ENCODE results near the gene RASEF. TPM values are rescaled to one million over a fixed set of nuclear protein-coding genes. Genes with fewer than 3 reads are reported as not detected.
A peak's percentile ranks its signal among the peaks of the same experiment; 100 is the strongest.

The RASEF gene
- total RNA-seq, 1 experiment from 2014 or later = 12.3 TPM

DNA sequence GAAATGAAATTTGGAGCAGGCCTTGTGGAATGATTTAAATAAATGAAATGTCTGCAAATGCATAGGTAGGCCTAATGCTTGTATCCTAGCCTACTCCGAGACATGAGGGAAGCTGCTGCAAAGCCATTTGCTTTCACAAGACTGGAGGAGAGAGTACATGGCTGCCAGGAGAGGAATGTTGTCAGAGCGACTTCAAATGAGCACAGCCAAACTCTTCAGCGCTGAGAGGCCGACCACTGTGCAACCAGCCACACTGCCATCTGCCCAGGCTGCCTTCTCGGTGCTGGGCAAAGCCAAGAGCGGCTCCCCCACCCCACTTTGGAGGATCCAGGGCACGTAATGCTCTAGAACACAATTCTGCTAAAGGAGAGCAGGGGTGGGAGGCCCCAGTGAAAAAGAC, 122.6 kb downstream of the RASEF start:
- ATAC-seq (no peak), DNase-seq (no peak)
- Histone ChIP-seq H4K20me1 (ENCODE audit: low read length) (no peaks in the 10 kb centered on the region), H2AFZ (ENCODE audit: low read length) (no peak overlapping the region), H3K27ac (ENCODE audit: low read length) (no peak overlapping the region), H3K79me2 (ENCODE audit: low read length) (no peaks in the 10 kb centered on the region), H3K4me2 (ENCODE audit: low read length) (no peak overlapping the region), H3K36me3 (ENCODE audit: low read depth, low read length) (no peaks in the 10 kb centered on the region), H3K9me3 (ENCODE audit: low read length) (no peaks in the 10 kb centered on the region), H3K4me1 (ENCODE audit: insufficient read depth, low read length) (peaks cover 26% of the 10 kb centered on the region), H3K4me3 (ENCODE audit: low read length) (no peak overlapping the region), H3F3A (ENCODE audit: low read length, unreplicated experiment) (peaks cover under 1% of the 10 kb centered on the region), H3K27me3 (ENCODE audit: low read length) (no peaks in the 10 kb centered on the region), H3K9me2 (replicated peaks; ENCODE audit: low read length) (no peaks in the 10 kb centered on the region), H3K9ac (ENCODE audit: low read length) (no peak overlapping the region)
- intact Hi-C loops (cut with micrococcal nuclease) = no loop called here
- CTCF ChIA-PET = no interaction called here
- BruUV-seq (replicated peaks) = no TSS peak
- POLR2A ChIA-PET (ENCODE audit: unreplicated experiment) = no interaction called here
- TF ChIP-seq CTCF (conservative IDR thresholded peaks at IDR 0.05; ENCODE audit: low read depth, low read length) (no peak), EZH2phosphoT487 (IDR thresholded peaks at IDR 0.05; ENCODE audit: borderline replicate concordance, low read length) (no peak), EZH2 (IDR thresholded peaks at IDR 0.05; ENCODE audit: low read length, unreplicated experiment) (no peak)

DNA sequence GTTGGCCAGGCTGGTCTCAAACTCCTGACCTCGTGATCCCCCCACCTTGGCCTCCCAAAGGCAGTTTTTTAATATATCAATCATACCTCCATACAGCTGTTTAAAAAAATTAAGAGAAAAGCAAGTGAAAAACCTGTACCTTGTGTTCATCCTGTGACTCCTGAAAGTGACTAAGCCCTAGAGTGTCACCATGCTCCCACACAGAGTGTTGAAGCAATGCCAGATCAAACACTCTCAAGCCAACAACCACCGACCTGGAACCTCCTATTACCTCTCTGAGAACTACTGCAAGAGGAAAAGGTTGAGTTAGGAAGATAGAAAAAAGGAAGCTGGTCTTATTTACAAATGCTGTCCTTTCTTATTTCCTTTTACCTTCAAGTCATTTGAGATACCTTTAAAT, 123.5 kb downstream of the RASEF start:
- BruUV-seq (replicated peaks) = no TSS peak
- ATAC-seq = peak; percentile 79

More for the DNA sequence above, 123.5 kb downstream of the RASEF start:
- ChIA-PET POLR2A (ENCODE audit: unreplicated experiment) (no interaction called here), CTCF (interaction anchor here (0.6 kb wide), 1 partner anchor 122 kb away, joined by 3 read pairs; no protein-coding TSS in a partner anchor)
- Histone ChIP-seq H3K9me2 (replicated peaks; ENCODE audit: low read length) (no peaks in the 10 kb centered on the region), H3K27ac (ENCODE audit: low read length) (peak overlapping the region; percentile 16; the same call in 1 of the 2 replicates), H3K9me3 (ENCODE audit: low read length) (no peaks in the 10 kb centered on the region), H3K36me3 (ENCODE audit: low read depth, low read length) (no peaks in the 10 kb centered on the region), H3K27me3 (ENCODE audit: low read length) (no peaks in the 10 kb centered on the region), H4K20me1 (ENCODE audit: low read length) (no peaks in the 10 kb centered on the region), H3K4me3 (ENCODE audit: low read length) (no peak overlapping the region), H3K9ac (ENCODE audit: low read length) (no peak overlapping the region), H3K79me2 (ENCODE audit: low read length) (no peaks in the 10 kb centered on the region), H2AFZ (ENCODE audit: low read length) (no peak overlapping the region), H3F3A (ENCODE audit: low read length, unreplicated experiment) (peaks cover 3% of the 10 kb centered on the region), H3K4me2 (ENCODE audit: low read length) (0 out of 2 replicates have a peak overlapping the region, but pooled peaks have one; percentile 35), H3K4me1 (ENCODE audit: insufficient read depth, low read length) (peaks cover 33% of the 10 kb centered on the region)
- DNase-seq = peak; percentile 89
- TF ChIP-seq EZH2phosphoT487 (IDR thresholded peaks at IDR 0.05; ENCODE audit: borderline replicate concordance, low read length) (no peak), CTCF (conservative IDR thresholded peaks at IDR 0.05; ENCODE audit: low read depth, low read length) (no peak), EZH2 (IDR thresholded peaks at IDR 0.05; ENCODE audit: low read length, unreplicated experiment) (no peak)
- intact Hi-C loops (cut with micrococcal nuclease) = no loop called here
